Liver (tissue), 9 donors: Measurements from ENCODE around the gene SCARB1. TPM values are rescaled to one million over a fixed set of nuclear protein-coding genes. Genes with fewer than 3 reads are reported as not detected.

Experiments used
- DNase-seq: peaks from one replicate; pipeline ENCODE4 v3.0.0-alpha.2; 2017; ENCODE audit warnings: low spot score
- H3K27ac ChIP-seq, 2 donors: one replicate each; pipeline ENCODE4 v1.7.0; 2013; ENCODE audit warnings: inconsistent platforms in 2 of 2, low read length in 2 of 2, control low read depth in 1 of 2, low read depth in 1 of 2, mild to moderate bottlenecking in 1 of 2
- H3K27me3 ChIP-seq, 4 donors: one replicate each; pipeline versions ENCODE4 v1.6.1 to v1.7.0; 2013; ENCODE audit warnings: low read length in 3 of 4, inconsistent platforms in 1 of 4, mild to moderate bottlenecking in 1 of 4, moderate library complexity in 1 of 4; ENCODE audit not compliant: control insufficient read depth in 4 of 4, insufficient read depth in 4 of 4
- H3K36me3 ChIP-seq, 4 donors: one replicate each; pipeline versions ENCODE4 v1.6.1 to v1.7.0; 2013; ENCODE audit warnings: low read length in 3 of 4, mild to moderate bottlenecking in 3 of 4, low read depth in 1 of 4, moderate library complexity in 1 of 4; ENCODE audit not compliant: control insufficient read depth in 4 of 4, insufficient read depth in 3 of 4
- H3K4me1 ChIP-seq, 4 donors: one replicate each; pipeline versions ENCODE4 v1.6.1 to v1.7.0; 2013; ENCODE audit warnings: low read length in 3 of 4, mild to moderate bottlenecking in 3 of 4, moderate library complexity in 1 of 4; ENCODE audit not compliant: control insufficient read depth in 4 of 4, insufficient read depth in 4 of 4
- H3K4me3 ChIP-seq, 3 donors: one replicate each; pipeline versions ENCODE4 v1.6.1 to v1.7.0; 2013; ENCODE audit warnings: low read length in 3 of 3, control low read depth in 1 of 3, low read depth in 1 of 3, mild to moderate bottlenecking in 1 of 3
- H3K9ac ChIP-seq, 2 donors: one replicate each; pipeline ENCODE4 v1.7.0; 2013; ENCODE audit warnings: low read length in 2 of 2, mild to moderate bottlenecking in 2 of 2, moderate library complexity in 2 of 2, control low read depth in 1 of 2, low read depth in 1 of 2
- H3K9me3 ChIP-seq, 4 donors: one replicate each; pipeline versions ENCODE4 v1.6.1 to v1.7.0; 2013; ENCODE audit warnings: low read length in 3 of 4; ENCODE audit not compliant: control insufficient read depth in 4 of 4
- ATF3 ChIP-seq: IDR thresholded peaks from 2 replicates; pipeline ENCODE4 v1.6.1; 2016; ENCODE audit warnings: antibody characterized with exemption
- CTCF ChIP-seq: fragments of 150-350 bp; IDR thresholded peaks from 2 replicates; pipeline ENCODE4 v1.5.1; 2017; ENCODE audit warnings: improper control_type of control experiment, low read depth, low read length; ENCODE audit not compliant: missing input control
- EGR1 ChIP-seq, 2 donors: IDR thresholded peaks; 2 replicates each; pipeline ENCODE4 v1.6.1; 2016 to 2018; ENCODE audit warnings: antibody characterized with exemption in 2 of 2, low read depth in 2 of 2
- FOXA1 ChIP-seq: IDR thresholded peaks from 2 replicates; pipeline ENCODE4 v1.6.1; 2016; ENCODE audit warnings: antibody characterized with exemption
- FOXA2 ChIP-seq: IDR thresholded peaks from 2 replicates; pipeline ENCODE4 v1.6.1; 2016; ENCODE audit warnings: antibody characterized with exemption
- GABPA ChIP-seq, 2 donors: IDR thresholded peaks in 1 of 2; conservative IDR thresholded peaks in 1 of 2; 2 replicates each; pipeline ENCODE4 v1.6.1; 2016; ENCODE audit warnings: antibody characterized with exemption in 2 of 2, mild to moderate bottlenecking in 1 of 2, moderate library complexity in 1 of 2
- HNF4A ChIP-seq, 2 donors: conservative IDR thresholded peaks; 2 replicates each; pipeline ENCODE4 v1.6.1; 2016; ENCODE audit warnings: antibody characterized with exemption in 2 of 2, mild to moderate bottlenecking in 2 of 2
- HNF4G ChIP-seq: IDR thresholded peaks from 2 replicates; pipeline ENCODE4 v1.6.1; 2016; ENCODE audit warnings: antibody characterized with exemption
- JUND ChIP-seq, 2 donors: IDR thresholded peaks; 2 replicates each; pipeline ENCODE4 v1.6.1; 2016; ENCODE audit warnings: antibody characterized with exemption in 2 of 2
- MAX ChIP-seq: IDR thresholded peaks from 2 replicates; pipeline ENCODE4 v1.6.1; 2016; ENCODE audit warnings: antibody characterized with exemption
- NR2F2 ChIP-seq: IDR thresholded peaks from 2 replicates; pipeline ENCODE4 v1.6.1; 2016; ENCODE audit warnings: antibody characterized with exemption
- RAD21 ChIP-seq, 2 donors: IDR thresholded peaks; 2 replicates each; pipeline ENCODE4 v1.6.1; 2016; ENCODE audit warnings: antibody characterized with exemption in 2 of 2, mild to moderate bottlenecking in 2 of 2
- REST ChIP-seq: IDR thresholded peaks from 2 replicates; pipeline ENCODE4 v1.6.1; 2016; ENCODE audit warnings: antibody characterized with exemption, mild to moderate bottlenecking
- RXRA ChIP-seq, 2 donors: IDR thresholded peaks; 2 replicates each; pipeline ENCODE4 v1.6.1; 2017 to 2018; ENCODE audit warnings: antibody characterized with exemption in 2 of 2, mild to moderate bottlenecking in 1 of 2
- SP1 ChIP-seq: IDR thresholded peaks from 2 replicates; pipeline ENCODE4 v1.6.1; 2018; ENCODE audit warnings: antibody characterized with exemption, mild to moderate bottlenecking
- TAF1 ChIP-seq: conservative IDR thresholded peaks from 2 replicates; pipeline ENCODE4 v1.6.1; 2016; ENCODE audit warnings: antibody characterized with exemption, mild to moderate bottlenecking
- YY1 ChIP-seq: IDR thresholded peaks from 2 replicates; pipeline ENCODE4 v1.6.1; 2016; ENCODE audit warnings: antibody characterized with exemption, mild to moderate bottlenecking
- ZBTB33 ChIP-seq: IDR thresholded peaks from 2 replicates; pipeline ENCODE4 v1.6.1; 2016; ENCODE audit warnings: antibody characterized with exemption
- WGBS: extraction: QIAGEN DNeasy Blood & Tissue Kit; methylation state at CpG from one replicate; pipeline ENCODE4 v1.1.7; 2013; 5-methylcytosine and 5-hydroxymethylcytosine counted together
- polyA plus RNA-seq, 2 donors: library from polyadenylated mRNA; stranded (reverse) in 1 of 2; unstranded in 1 of 2; fragments of 200-250 nt in 1 of 2; fragments of >200 nt in 1 of 2; fragmentation: Nextera tagmentation in 1 of 2; extraction: Ambion mirVana in 1 of 2; gene quantifications; one replicate each; pipeline versions ENCODE4 v1.2.1 to v1.2.3, GENCODE V29; 2013 to 2015
- total RNA-seq, 2 donors: library from RNA; depleted of rRNA; stranded (reverse); fragments of >200 nt; gene quantifications; one replicate each; pipeline ENCODE4 v1.2.3, GENCODE V29; 2014
- donor health status: healthy.
- donor health status: healthy.
- donor health status: healthy.
- donor health status: healthy.
- donor health status: healthy.

SCARB1 gene
- total and polyA plus RNA-seq, 4 donors, result 85.3 to 289 (median 141) TPM

GRCh38 chr12:124760560-124760959 lies 103.1 kb downstream of the SCARB1 start:
- Histone ChIP-seq H3K36me3 (no peaks in the 10 kb centered on the region), H3K9ac (no peak overlapping the region), H3K27me3 (no peaks in the 10 kb centered on the region), H3K9me3 (peaks cover 2 to 10% (median 6%) of the 10 kb centered on the region in 4 donors), H3K4me3 (no peak overlapping the region), H3K4me1 (peaks cover 2 to 14% (median 4%) of the 10 kb centered on the region in 4 donors), H3K27ac (no peak overlapping the region)
- 89% methylated on average over 9 of the region's 9 CpGs for WGBS
- no peak for DNase-seq
- TF ChIP-seq GABPA (IDR thresholded peaks at IDR 0.05 in 1 of 2, conservative IDR thresholded peaks at IDR 0.05 in 1 of 2) (no peak), ATF3 (no peak), JUND (IDR thresholded peaks at IDR 0.05) (no peak), HNF4A (conservative IDR thresholded peaks at IDR 0.05) (no peak), CTCF (no peak), ZBTB33 (no peak), RAD21 (IDR thresholded peaks at IDR 0.05) (no peak), EGR1 (IDR thresholded peaks at IDR 0.05; ENCODE audit: low read depth in 2 of 2) (no peak), FOXA2 (no peak), TAF1 (no peak), SP1 (no peak), HNF4G (no peak), NR2F2 (no peak), MAX (no peak)

GRCh38 chr12:124759841-124760503 lies 103.7 kb downstream of the SCARB1 start:
- H3K4me1 ChIP-seq, result peaks cover 3 to 18% (median 9%) of the 10 kb centered on the region in 4 donors
- H3K9me3 ChIP-seq, result peaks cover 2 to 8% (median 6%) of the 10 kb centered on the region in 4 donors
- TF ChIP-seq RXRA (IDR thresholded peaks at IDR 0.05), result no peak
- TF ChIP-seq YY1, result no peak
- TF ChIP-seq REST, result no peak
- TF ChIP-seq SP1, result no peak
- TF ChIP-seq GABPA (IDR thresholded peaks at IDR 0.05 in 1 of 2, conservative IDR thresholded peaks at IDR 0.05 in 1 of 2), result no peak
- TF ChIP-seq FOXA1, result no peak
- no peak for TF ChIP-seq ZBTB33
- TF ChIP-seq JUND (IDR thresholded peaks at IDR 0.05), result no peak
- TF ChIP-seq TAF1, result no peak
- TF ChIP-seq HNF4A (conservative IDR thresholded peaks at IDR 0.05), result no peak
- TF ChIP-seq NR2F2, result no peak
- TF ChIP-seq HNF4G, result no peak
- no peaks in the 10 kb centered on the region for H3K36me3 ChIP-seq
- no peak overlapping the region for H3K4me3 ChIP-seq
- no peaks in the 10 kb centered on the region for H3K27me3 ChIP-seq
- 72% methylated on average over 15 of the region's 15 CpGs for WGBS
- no peak overlapping the region for H3K9ac ChIP-seq
- no peak overlapping the region for H3K27ac ChIP-seq
- no peak for DNase-seq
